SH-SY5Y (cell line): ENCODE data around the gene PCBD1.

Source experiments
- GATA2 ChIP-seq: IDR thresholded peaks from 2 replicates; pipeline ENCODE4 v1.6.1; 2011; ENCODE audit warnings: mild to moderate bottlenecking, low read depth, low read length
- GATA3 ChIP-seq: IDR thresholded peaks from 2 replicates; pipeline ENCODE4 v1.6.1; 2011; ENCODE audit warnings: low read depth, mild to moderate bottlenecking, low read length, moderate library complexity

DNA sequence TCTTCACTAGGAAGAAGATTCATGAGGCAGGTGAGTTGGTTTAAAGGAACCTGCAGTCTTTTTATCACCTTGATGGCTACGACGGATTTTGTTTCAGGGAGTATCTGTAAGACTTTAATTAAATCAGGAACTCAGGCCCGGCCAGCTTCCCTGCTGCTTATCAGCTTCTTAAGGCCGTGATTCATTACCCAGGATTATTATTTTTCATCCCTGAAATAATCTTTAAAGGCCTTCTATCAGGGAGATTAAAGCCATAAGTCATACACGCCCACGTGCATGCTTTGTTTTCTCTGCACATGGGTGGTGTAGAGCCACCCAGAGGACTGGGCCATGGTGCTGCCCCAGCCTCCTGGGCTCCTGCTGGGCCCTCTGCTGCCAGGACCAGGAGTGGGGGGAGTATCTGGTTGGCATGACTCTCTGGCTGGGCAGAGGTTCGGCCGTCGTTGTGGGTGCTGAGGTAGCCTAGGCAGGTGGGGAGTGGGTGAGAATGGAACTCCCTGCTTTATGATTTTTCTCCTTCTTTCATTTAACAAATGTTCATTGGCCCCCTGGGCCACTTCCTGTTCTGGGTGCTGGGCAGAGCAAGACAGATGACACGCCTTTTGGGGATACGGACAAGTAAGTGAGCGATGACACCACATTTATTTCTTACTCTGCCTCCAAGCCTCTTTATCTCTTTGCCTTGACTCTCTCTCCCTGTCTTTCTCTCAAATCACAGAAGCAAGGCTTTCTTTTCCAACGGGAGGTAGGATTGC is 39.0 kb upstream of the PCBD1 start:
- TF ChIP-seq GATA2 (no peak), GATA3 (no peak)
